H54 (cell line): Measurements from ENCODE around the gene TFCP2.
A peak's percentile ranks its signal among the peaks of the same experiment; 100 is the strongest.
"Not testable (repeated sequence)": the region's sequence is repeated elsewhere in the genome, so short reads cannot be mapped to it uniquely, and the experiment has no call there.

Source experiments
- DNase-seq: peaks from one replicate; pipeline ENCODE4 v3.0.0; 2011; ENCODE audit warnings: low spot score, mixed read lengths; ENCODE audit not compliant: insufficient read length
- FAIRE-seq: peaks from 3 replicates; lab custom pipeline; 2011; peaks lifted over from hg19 to GRCh38; lab: Jason Lieb, UNC
- POLR2A ChIP-seq: IDR thresholded peaks from 2 replicates; pipeline ENCODE4 v1.6.1; 2011; ENCODE audit warnings: low read depth, mild to moderate bottlenecking, low read length

TFCP2 gene, protein sequence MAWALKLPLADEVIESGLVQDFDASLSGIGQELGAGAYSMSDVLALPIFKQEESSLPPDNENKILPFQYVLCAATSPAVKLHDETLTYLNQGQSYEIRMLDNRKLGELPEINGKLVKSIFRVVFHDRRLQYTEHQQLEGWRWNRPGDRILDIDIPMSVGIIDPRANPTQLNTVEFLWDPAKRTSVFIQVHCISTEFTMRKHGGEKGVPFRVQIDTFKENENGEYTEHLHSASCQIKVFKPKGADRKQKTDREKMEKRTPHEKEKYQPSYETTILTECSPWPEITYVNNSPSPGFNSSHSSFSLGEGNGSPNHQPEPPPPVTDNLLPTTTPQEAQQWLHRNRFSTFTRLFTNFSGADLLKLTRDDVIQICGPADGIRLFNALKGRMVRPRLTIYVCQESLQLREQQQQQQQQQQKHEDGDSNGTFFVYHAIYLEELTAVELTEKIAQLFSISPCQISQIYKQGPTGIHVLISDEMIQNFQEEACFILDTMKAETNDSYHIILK

DNA sequence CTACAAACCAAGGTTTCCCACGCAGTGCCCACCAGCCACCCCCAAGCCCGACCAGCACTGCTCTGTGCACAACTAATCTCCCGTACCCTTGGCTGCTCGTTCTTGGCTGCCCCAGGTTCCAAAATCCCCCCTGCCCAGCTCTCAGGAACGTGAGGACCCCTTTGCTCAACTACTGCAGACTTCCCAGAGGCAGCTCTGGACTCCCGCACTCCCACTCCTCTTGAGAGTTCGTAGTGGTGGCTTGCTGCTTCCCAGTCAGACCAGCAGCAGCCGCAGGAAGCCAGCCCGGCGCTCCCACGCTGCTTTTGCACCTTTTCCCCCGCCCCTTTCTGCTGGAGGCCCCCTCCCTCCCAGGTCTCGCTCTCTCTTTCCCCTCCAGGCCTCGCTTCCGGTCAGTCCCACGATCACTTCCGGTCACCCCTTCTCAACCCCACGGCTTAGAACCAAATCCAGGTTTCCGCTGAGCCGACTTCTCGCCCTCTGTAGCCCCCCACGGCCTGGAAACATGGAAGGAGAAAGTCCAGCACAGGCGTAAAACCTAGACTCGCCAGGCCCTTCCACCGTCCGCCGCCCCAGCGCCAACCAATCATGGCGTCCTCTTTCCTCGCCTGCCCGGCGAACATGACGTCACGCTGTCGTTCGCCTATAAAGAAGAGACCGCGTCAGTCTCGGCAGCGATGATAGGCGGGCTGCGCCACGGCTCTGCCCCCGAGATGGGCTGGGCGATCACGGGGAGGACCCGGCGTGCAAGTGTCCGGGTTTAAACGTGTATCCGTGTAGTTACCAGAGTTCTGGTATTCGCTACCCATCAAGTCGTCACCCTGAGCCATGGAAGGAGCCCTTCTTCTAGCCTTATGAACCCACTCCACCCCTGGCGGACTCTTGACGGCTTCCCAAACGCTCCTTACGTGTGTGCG is at the start of gene TFCP2:
TSS of gene TFCP2 (minus strand) at position 621 of the 917 bp plus-strand sequence. CDS start 713 bp downstream, outside the sequence.
- FAIRE-seq (peak; percentile 86), DNase-seq (peak; percentile 93)
- TF ChIP-seq POLR2A = peak; percentile 63

DNA sequence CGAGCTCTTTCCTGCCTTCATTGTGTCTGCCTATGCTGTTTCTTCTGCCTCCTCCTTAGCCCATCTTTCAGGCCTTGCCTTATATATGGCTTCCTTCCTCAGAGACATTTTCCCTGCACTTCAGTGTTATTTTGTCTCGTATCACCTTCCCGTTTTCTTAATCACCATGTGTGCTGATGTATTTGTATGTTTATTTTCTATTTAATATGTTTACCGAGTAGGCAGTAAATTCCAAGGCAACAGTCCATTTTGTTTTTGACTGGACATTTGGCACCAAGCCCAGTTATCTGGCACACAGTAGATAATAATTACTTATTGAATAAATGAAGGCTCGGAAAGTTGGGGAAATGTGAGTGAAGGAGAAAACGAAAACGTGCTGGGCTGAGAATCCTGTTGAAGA is 49.5 kb upstream of the TFCP2 start:
- no peak for TF ChIP-seq POLR2A
- no peak for DNase-seq
- FAIRE-seq = no peak

DNA sequence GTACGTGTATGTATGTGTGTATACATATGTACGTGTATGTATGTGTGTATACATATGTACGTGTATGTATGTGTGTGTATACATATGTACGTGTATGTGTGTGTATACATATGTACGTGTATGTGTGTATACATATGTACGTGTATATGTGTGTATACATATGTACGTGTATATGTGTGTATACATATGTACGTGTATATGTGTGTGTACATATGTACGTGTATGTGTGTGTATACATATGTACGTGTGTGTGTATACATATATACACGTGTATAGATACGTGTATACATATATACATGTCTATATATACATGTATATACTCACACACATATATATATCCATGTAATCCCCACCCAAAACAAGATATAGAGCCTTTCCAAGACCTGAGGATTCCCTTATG is 46.9 kb upstream of the TFCP2 start:
- peak; percentile 81 for FAIRE-seq
- DNase-seq = not testable (repeated sequence)

DNA sequence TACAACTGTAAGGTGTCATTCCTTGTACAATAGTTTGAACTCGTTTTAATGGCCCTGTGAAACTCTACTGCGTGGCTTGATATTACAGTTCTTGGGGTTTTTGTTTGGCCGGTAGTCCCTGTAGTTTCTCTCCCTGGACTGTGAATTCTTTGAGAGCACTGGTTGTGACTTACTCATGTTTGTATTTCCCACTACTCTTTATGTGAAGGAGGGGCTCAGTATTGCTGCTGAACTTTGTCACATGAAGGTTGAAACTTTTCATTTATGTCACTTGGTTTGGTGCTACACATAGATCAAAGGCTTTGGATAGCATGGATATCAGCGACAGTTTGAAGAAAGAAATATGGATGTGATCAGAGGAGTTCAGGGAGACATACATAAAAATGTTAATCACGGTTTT is 46.4 kb upstream of the TFCP2 start:
- no peak for TF ChIP-seq POLR2A
- FAIRE-seq (peak; percentile 43), DNase-seq (no peak)

DNA sequence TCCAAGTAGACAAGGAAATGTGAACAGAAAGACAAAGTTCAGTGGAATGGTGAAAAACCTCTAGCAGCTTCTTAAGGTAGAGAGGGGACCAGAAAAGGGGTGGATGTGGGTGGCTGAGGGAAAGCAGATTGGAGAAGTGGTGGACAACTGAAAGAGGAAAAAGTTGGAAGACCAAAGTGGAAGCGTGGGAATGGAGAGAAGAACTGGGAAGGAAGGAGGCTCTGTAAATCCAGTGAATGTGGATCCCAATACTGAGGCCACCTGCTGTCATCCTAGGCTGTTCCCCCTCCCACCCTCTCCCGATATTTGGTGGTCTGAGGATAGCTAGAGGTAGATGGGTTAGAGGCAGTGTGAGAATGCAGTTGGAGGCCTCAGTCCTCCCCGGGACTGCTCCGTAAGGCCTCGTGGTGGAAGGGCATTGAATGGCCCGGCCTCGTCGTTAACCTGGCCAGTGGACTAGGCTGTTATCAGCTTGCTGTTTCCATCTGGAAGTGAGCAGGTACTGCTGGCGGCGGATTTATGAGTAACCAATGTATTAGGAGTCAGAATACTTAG is 45.7 kb upstream of the TFCP2 start:
- FAIRE-seq (no peak), DNase-seq (no peak)

DNA sequence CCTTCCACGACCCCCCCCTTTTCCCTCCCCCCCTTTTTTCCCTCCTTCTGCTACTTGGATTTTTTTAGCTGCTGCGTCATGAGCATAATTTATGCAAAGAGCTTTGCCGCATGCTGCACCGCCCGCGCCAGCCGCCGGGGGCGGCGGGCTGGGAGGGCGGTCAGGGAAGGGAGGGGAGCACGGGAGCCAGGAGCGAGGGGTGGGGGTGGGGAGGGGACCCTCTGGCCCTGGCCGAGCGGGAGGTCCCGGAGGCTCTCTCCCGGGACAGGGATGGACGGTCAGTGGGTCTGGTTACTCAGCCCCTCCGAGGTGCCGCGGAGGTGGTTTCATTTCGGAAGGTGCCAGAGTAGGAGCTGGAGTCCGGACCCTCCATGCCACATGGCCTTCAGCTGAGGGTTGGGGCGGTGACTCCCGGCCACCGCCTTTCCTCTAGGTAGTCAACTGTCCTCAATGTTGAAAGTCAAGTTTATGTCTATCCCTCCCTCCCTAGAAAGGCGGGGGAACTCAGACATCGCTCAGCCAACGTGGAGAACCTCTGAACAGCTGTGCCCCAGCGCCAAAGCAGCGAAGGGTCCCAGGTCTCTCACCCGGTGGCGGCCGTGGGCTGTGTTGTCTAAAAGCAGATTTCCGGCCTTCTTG is 45.2 kb upstream of the TFCP2 start, which contains the start of gene POU6F1:
TSS of gene POU6F1 (minus strand) at position 95 of the 639 bp plus-strand sequence. CDS start 11,226 bp downstream, outside the sequence.
- no peak; the same call in 1 of the 2 replicates for TF ChIP-seq POLR2A
- peak; percentile 86 for DNase-seq
- FAIRE-seq = no peak

More for the DNA sequence above, 45.7 kb upstream of the TFCP2 start:
- no peak for TF ChIP-seq POLR2A

DNA sequence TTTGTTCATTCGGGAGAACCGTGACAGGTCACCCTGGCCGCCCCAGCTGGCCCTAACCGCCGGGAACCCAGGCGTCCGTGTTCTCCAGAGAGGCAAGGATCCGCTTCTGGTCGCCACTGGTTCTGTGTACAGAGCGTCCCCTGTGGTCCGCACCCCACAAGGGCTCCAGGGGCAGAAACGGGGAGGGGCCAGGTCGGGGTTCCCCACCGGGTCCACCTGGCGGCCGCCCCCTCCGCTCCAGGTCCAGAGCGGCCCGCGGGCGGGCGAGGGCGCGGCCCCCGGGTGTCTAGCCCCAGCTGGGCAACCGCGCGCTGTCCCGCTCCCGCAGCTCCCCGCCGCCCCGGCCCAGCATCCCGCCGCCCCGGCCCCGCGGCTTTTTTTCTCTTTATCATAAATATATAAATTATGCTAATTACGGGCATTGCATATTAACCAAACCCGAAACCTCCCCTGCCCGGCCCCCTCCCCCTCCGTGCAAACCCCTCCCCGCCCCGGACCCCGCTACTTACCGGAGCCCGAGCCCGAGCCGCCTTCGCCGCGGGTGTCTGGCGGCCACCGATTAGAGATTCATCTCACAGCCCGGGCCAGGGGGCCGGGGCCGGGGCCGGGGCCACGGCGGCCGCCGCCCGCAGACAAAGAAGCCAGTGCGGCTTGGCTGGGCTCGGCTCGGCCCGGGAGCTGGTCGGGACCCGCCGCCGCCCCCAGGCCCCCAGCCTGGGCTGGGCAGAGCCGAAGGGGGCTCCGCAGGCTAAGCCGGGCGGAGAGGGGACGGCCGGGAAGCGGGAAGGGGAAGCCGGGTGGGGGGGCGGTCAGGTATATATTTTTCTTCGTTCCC is 44.4 kb upstream of the TFCP2 start:
- no peak for TF ChIP-seq POLR2A
- DNase-seq (peak; percentile 50), FAIRE-seq (no peak)

DNA sequence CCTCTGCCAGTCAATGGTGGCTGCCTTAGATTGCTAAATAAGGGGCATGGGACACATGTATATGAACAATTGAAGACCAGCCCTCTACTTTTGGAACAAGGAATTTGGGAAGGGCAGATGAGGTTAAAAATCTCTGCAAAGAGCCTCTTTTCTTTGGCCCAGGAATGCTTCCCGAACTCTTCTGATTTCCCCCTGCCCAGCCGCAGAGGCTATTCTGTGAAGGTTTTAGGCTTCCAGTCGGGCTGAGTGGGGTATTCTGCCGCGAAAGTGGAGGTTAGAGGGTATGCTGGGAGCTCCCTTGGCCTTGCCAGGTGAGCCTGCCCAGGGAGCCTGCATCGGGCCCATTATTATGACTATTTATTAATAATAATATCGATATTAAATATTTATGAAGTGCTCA is 43.7 kb upstream of the TFCP2 start:
- TF ChIP-seq POLR2A = no peak
- no peak for DNase-seq
- FAIRE-seq = no peak

DNA sequence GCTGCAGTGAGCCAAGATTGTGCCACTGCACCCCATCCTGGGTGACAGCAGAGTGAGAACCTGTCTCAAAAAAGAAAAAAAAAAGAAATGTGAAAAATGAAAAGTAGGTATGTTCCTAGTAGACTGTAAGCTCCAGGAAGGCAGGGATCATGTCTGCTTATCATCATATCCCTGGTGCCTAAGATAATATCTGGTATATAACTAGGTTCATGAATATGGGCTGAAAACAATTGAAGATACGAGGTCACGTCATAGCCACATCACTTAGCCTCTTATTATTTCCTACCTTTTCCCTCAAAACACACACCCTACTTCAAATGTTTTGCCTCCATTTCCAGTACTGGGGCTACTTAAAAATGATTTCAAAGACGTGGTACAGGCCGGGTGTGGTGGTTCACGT is 42.0 kb upstream of the TFCP2 start:
- FAIRE-seq = no peak
- TF ChIP-seq POLR2A = no peak
- no peak for DNase-seq

DNA sequence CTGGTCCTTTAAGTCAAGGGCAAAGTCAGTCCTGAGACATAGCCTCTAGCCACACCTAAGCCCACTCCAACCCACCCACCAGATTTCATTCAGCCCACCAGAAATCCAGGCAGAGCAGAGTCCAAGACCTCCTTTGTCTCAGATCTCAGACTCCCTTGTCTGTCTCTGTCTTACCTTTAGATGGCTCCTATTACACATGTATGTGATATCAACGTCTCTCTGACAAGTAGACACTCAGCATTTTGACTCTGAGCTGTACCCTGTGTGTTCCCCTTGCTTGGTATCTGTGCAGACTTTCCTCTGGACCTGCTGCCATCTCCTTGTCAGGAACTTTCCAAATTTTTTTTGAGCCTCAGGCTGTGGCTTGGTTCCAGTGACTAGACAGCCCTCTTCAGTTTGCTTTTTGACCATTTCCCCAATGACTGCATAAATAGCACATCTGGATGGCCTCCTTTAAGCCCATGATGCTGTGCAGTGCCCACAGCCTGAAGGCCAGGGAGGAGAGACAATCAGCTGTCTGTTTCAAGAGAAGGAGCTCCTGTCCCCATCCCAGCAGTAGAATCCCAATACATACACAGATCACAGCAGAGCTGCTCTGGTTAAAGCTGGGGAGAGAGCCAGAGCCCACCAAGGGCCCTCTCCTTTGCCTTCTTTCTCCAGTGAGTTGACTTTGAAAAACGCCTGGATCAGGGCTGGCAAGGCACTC is 37.9 kb upstream of the TFCP2 start:
- no peak for DNase-seq
- FAIRE-seq = no peak
- no peak for TF ChIP-seq POLR2A

DNA sequence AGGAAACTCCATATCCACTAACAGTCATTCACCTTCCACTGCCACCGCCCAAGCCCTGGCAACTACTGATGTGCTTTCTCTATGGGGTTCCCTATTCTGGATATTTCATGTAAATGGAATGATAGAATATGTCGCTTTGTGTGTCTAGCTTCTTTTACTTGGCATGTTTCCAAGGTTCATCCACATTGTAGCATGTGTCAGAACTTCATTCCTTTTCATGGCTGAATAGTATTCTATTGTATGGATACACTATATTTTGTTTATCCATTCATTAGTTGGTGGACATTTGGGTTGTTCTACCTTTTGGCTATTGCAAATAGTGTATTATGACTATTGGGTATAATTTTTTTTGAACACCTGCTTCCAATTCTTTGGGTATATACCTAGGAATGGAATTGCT is 36.3 kb upstream of the TFCP2 start:
- no peak for FAIRE-seq
- TF ChIP-seq POLR2A = no peak
- DNase-seq = no peak
